ENCODE data around the gene CCDC182. TPM values are rescaled to one million over a fixed set of nuclear protein-coding genes. Genes with fewer than 3 reads are reported as not detected.

The CCDC182 gene
- total and polyA plus RNA-seq, 11 donors: not detected

- H3K4me3 ChIP-seq: no peak overlapping the region
- H3K4me1 ChIP-seq: peaks cover 0 to 7% (median 0%) of the 10 kb centered on the region in 12 donors
- 70 to 75% (median 72%) methylated on average over 23 of the region's 23 CpGs for WGBS, 4 donors
- TF ChIP-seq CTCF (IDR thresholded peaks at IDR 0.05) (no peak), POLR2A (IDR thresholded peaks at IDR 0.05) (no peak)
- no peak overlapping the region for H3K27ac ChIP-seq
- ATAC-seq (no peak), DNase-seq (no peak)
- intact Hi-C loops (cut with DNase I): no loop called here
- no peaks in the 10 kb centered on the region for H3K9me3 ChIP-seq
- no peaks in the 10 kb centered on the region for H3K36me3 ChIP-seq
- H3K27me3 ChIP-seq: no peaks in the 10 kb centered on the region
Observed at GRCh38 chr17:57750109-57750871, 5.2 kb upstream of the CCDC182 start.

- no peak overlapping the region for H3K4me3 ChIP-seq
- no peaks in the 10 kb centered on the region for H3K27me3 ChIP-seq
- intact Hi-C loops (cut with DNase I): loop anchor here (5.0 to 10.0 kb wide), 8 partner anchors 77 to 622 kb away; no protein-coding TSS in a partner anchor
- no peaks in the 10 kb centered on the region for H3K36me3 ChIP-seq
- TF ChIP-seq CTCF (IDR thresholded peaks at IDR 0.05): no peak
- no peak for TF ChIP-seq POLR2A (IDR thresholded peaks at IDR 0.05)
- peaks cover 0 to 7% (median 0%) of the 10 kb centered on the region in 12 donors for H3K4me1 ChIP-seq
- no peak overlapping the region for H3K27ac ChIP-seq
- H3K9me3 ChIP-seq: no peaks in the 10 kb centered on the region
- ATAC-seq: no peak
- DNase-seq: no peak
- 90 to 96% (median 92%) methylated on average over 3 of the region's 3 CpGs for WGBS, 4 donors
Observed at GRCh38 chr17:57749701-57750100, 4.6 kb upstream of the CCDC182 start.

GRCh38 chr17:57747221-57748017 lies 2.3 kb upstream of the CCDC182 start:
- intact Hi-C loops (cut with DNase I): loop anchor here (1.0 to 10.0 kb wide), 12 partner anchors 75 to 620 kb away; no protein-coding TSS in a partner anchor
- peak; percentile 37 to 62 (median 44) for ATAC-seq
- DNase-seq: no peak
- Histone ChIP-seq H3K27me3 (peaks cover 0 to 3% (median 0%) of the 10 kb centered on the region in 9 donors), H3K9me3 (no peaks in the 10 kb centered on the region), H3K4me3 (no peak overlapping the region), H3K27ac (no peak overlapping the region), H3K4me1 (peaks cover 0 to 7% (median 0%) of the 10 kb centered on the region in 12 donors), H3K36me3 (no peaks in the 10 kb centered on the region)
- peak; percentile 51 to 83 (median 74) for TF ChIP-seq CTCF (IDR thresholded peaks at IDR 0.05)
- no peak for TF ChIP-seq POLR2A (IDR thresholded peaks at IDR 0.05)
- 21 to 31% (median 26%) methylated on average over 6 of the region's 6 CpGs for WGBS, 4 donors

- TF ChIP-seq CTCF (IDR thresholded peaks at IDR 0.05) (no peak), POLR2A (IDR thresholded peaks at IDR 0.05) (no peak)
- H3K27ac ChIP-seq: no peak overlapping the region
- H3K36me3 ChIP-seq: no peaks in the 10 kb centered on the region
- H3K4me3 ChIP-seq: no peak overlapping the region
- intact Hi-C loops (cut with DNase I): loop anchor here (2.0 to 10.0 kb wide), 11 partner anchors 74 to 619 kb away; no protein-coding TSS in a partner anchor
- H3K9me3 ChIP-seq: no peaks in the 10 kb centered on the region
- H3K27me3 ChIP-seq: peaks cover 0 to 3% (median 0%) of the 10 kb centered on the region in 9 donors
- H3K4me1 ChIP-seq: peaks cover 0 to 7% (median 0%) of the 10 kb centered on the region in 12 donors
- ATAC-seq (no peak), DNase-seq (no peak)
Observed at GRCh38 chr17:57746221-57746620, 1.1 kb upstream of the CCDC182 start.

All from heart left ventricle (tissue), 16 donors.